Karpas-422 (cell line): ENCODE data around the gene KLF3. TPM values are rescaled to one million over a fixed set of nuclear protein-coding genes. Genes with fewer than 3 reads are reported as not detected.

Experiments used
- DNase-seq: peaks from one replicate; pipeline ENCODE4 v3.0.0-alpha.2; 2015
- H2AFZ ChIP-seq: fragments of 200-600 bp; sonication (generic); 2 replicates; pipeline ENCODE4 v1.6.1; 2014; ENCODE audit warnings: antibody characterized with exemption, low read length, mixed read lengths
- H3K27ac ChIP-seq: fragments of 200-600 bp; sonication (generic); 2 replicates; pipeline ENCODE4 v1.5.1; 2014; ENCODE audit warnings: mild to moderate bottlenecking, low read length, moderate library complexity
- H3K27me3 ChIP-seq: fragments of 200-600 bp; sonication (generic); 2 replicates; pipeline ENCODE4 v1.6.1; 2014; ENCODE audit warnings: low read length, mixed read lengths
- H3K36me3 ChIP-seq: fragments of 200-600 bp; sonication (generic); 2 replicates; pipeline ENCODE4 v1.6.1; 2014; ENCODE audit warnings: low read length, mixed read lengths; ENCODE audit not compliant: insufficient read depth
- H3K4me1 ChIP-seq: fragments of 200-600 bp; sonication (generic); 2 replicates; pipeline ENCODE4 v1.6.1; 2014; ENCODE audit warnings: mild to moderate bottlenecking, low read length, mixed read lengths
- H3K4me2 ChIP-seq: fragments of 200-600 bp; sonication (generic); 2 replicates; pipeline ENCODE4 v1.6.1; 2014; ENCODE audit warnings: low read length, low read depth, mild to moderate bottlenecking; ENCODE audit not compliant: poor library complexity, severe bottlenecking
- H3K4me3 ChIP-seq: fragments of 200-600 bp; sonication (generic); 2 replicates; pipeline ENCODE4 v1.5.1; 2014; ENCODE audit warnings: mild to moderate bottlenecking, antibody characterized with exemption, low read length, mixed read lengths
- H3K79me2 ChIP-seq: fragments of 200-600 bp; sonication (generic); 2 replicates; pipeline ENCODE4 v1.6.1; 2014; ENCODE audit warnings: mild to moderate bottlenecking, low read length, mixed read lengths
- H3K9ac ChIP-seq: fragments of 200-600 bp; sonication (generic); 2 replicates; pipeline ENCODE4 v1.6.0; 2014; ENCODE audit warnings: low read length
- H3K9me2 ChIP-seq: fragments of 200-600 bp; sonication (generic), shearing (Covaris generic); replicated peaks from 2 replicates; pipeline ENCODE4 v1.6.0; 2014; ENCODE audit warnings: mild to moderate bottlenecking, low read length, moderate library complexity; ENCODE audit not compliant: insufficient read depth
- H3K9me3 ChIP-seq: fragments of 300-700, 200-600 bp; sonication (generic); 2 replicates; pipeline ENCODE4 v1.6.1; 2014; ENCODE audit warnings: low read length, mixed read lengths
- H4K20me1 ChIP-seq: fragments of 200-600 bp; sonication (generic); 2 replicates; pipeline ENCODE4 v1.6.1; 2014; ENCODE audit warnings: mild to moderate bottlenecking, antibody characterized with exemption, low read length, low read depth; ENCODE audit not compliant: insufficient read depth
- total RNA-seq: library from RNA; depleted of rRNA; stranded (reverse); fragments of >200 nt; shearing (Covaris generic); gene quantifications from 2 replicates; pipeline ENCODE4 v1.2.3, GENCODE V29; 2014; ENCODE audit warnings: low replicate concordance

The KLF3 gene
- total RNA-seq, 1 experiment from 2014 or later = not detected

DNA sequence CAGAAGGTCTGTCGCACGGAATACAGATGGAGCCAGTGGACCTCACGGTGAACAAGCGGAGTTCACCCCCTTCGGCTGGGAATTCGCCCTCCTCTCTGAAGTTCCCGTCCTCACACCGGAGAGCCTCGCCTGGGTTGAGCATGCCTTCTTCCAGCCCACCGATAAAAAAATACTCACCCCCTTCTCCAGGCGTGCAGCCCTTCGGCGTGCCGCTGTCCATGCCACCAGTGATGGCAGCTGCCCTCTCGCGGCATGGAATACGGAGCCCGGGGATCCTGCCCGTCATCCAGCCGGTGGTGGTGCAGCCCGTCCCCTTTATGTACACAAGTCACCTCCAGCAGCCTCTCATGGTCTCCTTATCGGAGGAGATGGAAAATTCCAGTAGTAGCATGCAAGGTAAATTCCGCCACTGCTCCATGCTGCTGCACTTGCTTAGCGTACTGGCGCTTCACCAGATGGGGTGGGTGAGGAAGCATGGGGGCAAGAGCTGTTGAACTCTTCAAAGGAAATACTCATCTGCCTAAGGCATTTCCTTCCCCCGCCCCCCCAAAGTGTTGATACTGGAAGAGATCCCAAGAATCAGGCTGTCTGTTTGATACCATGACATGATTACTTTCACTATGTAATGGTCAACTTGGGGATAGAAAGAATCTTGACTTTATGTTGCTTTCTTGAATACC is 24.8 kb downstream of the KLF3 start:
- H3K9me3 ChIP-seq = no peaks in the 10 kb centered on the region
- H3K4me1 ChIP-seq = no peaks in the 10 kb centered on the region
- H4K20me1 ChIP-seq = no peaks in the 10 kb centered on the region
- no peak overlapping the region for H3K4me3 ChIP-seq
- H3K36me3 ChIP-seq = no peaks in the 10 kb centered on the region
- H3K79me2 ChIP-seq = no peaks in the 10 kb centered on the region
- no peak overlapping the region for H3K4me2 ChIP-seq
- H2AFZ ChIP-seq = no peak overlapping the region
- H3K9ac ChIP-seq = no peak overlapping the region
- no peaks in the 10 kb centered on the region for H3K27me3 ChIP-seq
- H3K27ac ChIP-seq = no peak overlapping the region
- no peak for DNase-seq
- no peaks in the 10 kb centered on the region for H3K9me2 ChIP-seq

DNA sequence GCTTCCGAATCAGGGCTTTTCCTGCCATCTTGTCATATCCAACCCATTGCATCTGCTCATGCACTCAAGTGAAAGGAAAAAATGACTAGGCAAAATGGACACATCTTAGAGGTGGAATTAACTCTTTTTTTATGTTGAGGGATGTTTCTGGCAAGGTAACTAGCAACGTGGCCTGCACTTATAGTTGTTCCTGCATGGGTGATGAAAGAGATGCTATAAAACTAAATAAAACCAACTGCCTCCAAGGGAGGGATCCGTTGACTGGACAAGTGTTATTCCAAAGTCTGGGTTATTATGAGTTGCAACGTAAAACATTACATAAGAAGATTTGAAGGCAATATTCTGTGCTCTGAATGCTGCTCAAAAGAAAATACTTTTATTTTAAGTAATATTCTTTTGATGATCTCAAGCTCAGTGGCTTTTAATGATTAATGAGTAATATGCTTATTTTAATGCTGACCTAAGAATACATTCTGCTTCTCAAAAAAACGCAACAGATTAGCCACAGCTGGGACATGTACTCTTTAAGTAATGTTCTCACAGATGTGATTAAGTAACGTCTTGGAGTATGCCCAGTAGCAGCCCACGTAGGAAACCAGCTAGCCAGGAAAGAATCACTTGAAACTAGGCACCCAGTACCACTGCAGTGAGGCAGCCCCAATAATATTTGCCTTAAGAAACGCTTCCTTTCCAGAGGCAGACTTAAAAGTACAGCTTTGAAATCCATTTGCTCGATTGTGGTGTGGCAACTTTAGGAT is 27.4 kb downstream of the KLF3 start:
- H3K9me3 ChIP-seq = no peaks in the 10 kb centered on the region
- H3K36me3 ChIP-seq = no peaks in the 10 kb centered on the region
- H3K27me3 ChIP-seq = no peaks in the 10 kb centered on the region
- H3K27ac ChIP-seq = no peak overlapping the region
- no peak overlapping the region for H3K9ac ChIP-seq
- no peaks in the 10 kb centered on the region for H4K20me1 ChIP-seq
- no peak overlapping the region for H2AFZ ChIP-seq
- no peak overlapping the region for H3K4me3 ChIP-seq
- no peak for DNase-seq
- no peaks in the 10 kb centered on the region for H3K9me2 ChIP-seq
- no peaks in the 10 kb centered on the region for H3K79me2 ChIP-seq
- H3K4me1 ChIP-seq = no peaks in the 10 kb centered on the region
- H3K4me2 ChIP-seq = no peak overlapping the region

DNA sequence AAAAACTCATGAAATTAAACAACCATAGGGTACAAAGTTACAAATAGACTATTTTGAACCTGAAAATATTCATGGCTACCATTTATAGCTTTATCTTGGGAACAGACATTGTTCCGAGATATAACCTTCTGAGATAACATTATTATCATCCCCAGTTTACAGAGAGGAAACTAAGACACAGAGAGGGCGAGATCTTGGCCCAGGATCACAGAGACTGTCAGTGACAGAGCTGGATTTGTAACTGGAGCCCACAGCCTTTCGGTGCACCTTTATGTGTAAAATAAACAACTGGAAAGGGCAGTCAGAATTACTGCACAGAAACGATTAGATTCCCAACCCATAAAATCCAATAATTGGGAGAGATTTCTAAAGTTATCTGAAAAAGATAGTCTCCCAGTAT is 28.4 kb downstream of the KLF3 start:
- Histone ChIP-seq H3K27me3 (no peaks in the 10 kb centered on the region), H2AFZ (no peak overlapping the region), H3K4me2 (no peak overlapping the region), H4K20me1 (no peaks in the 10 kb centered on the region), H3K4me1 (no peaks in the 10 kb centered on the region), H3K4me3 (no peak overlapping the region), H3K36me3 (no peaks in the 10 kb centered on the region), H3K9ac (no peak overlapping the region), H3K79me2 (no peaks in the 10 kb centered on the region), H3K27ac (no peak overlapping the region), H3K9me3 (no peaks in the 10 kb centered on the region), H3K9me2 (no peaks in the 10 kb centered on the region)
- DNase-seq = no peak

DNA sequence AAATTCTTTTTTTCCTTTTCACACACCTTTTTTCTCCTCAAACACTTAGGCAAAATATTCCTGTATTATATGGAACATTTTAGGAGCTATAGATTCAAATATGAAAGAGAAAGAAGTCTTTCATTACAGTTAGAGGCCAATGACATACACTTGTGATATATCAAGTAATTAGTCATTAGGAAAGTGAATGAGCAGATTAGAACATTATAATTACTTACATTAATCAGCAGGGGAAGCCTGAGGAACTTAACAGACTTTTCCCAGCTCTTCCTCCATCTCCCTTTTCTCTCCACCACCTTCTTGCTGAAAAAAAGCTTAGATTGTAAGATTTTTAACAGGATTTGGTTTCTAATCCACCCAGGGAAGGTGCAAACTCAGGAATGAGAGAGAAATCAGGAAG is 29.6 kb downstream of the KLF3 start:
- Histone ChIP-seq H3K4me1 (no peaks in the 10 kb centered on the region), H3K9me3 (no peaks in the 10 kb centered on the region), H3K4me2 (no peak overlapping the region), H4K20me1 (no peaks in the 10 kb centered on the region), H3K9ac (no peak overlapping the region), H3K79me2 (no peaks in the 10 kb centered on the region), H3K9me2 (no peaks in the 10 kb centered on the region), H3K27ac (no peak overlapping the region), H2AFZ (no peak overlapping the region), H3K4me3 (no peak overlapping the region), H3K27me3 (no peaks in the 10 kb centered on the region), H3K36me3 (no peaks in the 10 kb centered on the region)
- DNase-seq = no peak

DNA sequence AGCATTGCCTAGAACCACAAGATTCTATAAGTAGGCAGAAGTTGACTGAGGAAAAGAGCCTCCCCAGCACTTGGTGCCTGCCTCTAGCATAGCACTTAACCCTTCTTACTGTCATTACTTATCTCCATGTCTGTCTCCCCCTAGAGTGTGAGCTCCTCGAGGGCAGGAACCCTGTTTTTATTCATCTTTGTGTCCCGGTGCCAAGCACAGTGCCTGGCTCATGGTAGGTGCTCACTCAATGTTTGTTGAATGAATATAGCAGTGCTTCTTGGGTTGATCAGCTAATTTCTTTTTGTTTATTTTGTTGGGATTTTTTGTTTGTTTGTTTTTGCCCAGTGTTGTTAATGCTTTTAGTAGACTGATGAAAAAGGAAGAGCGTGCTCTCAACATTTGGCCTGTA is 30.3 kb downstream of the KLF3 start:
- Histone ChIP-seq H3K9ac (no peak overlapping the region), H3K9me3 (no peaks in the 10 kb centered on the region), H2AFZ (no peak overlapping the region), H3K4me2 (no peak overlapping the region), H3K36me3 (no peaks in the 10 kb centered on the region), H4K20me1 (no peaks in the 10 kb centered on the region), H3K4me3 (no peak overlapping the region), H3K27ac (no peak overlapping the region), H3K9me2 (no peaks in the 10 kb centered on the region), H3K4me1 (no peaks in the 10 kb centered on the region), H3K79me2 (no peaks in the 10 kb centered on the region), H3K27me3 (no peaks in the 10 kb centered on the region)
- no peak for DNase-seq

DNA sequence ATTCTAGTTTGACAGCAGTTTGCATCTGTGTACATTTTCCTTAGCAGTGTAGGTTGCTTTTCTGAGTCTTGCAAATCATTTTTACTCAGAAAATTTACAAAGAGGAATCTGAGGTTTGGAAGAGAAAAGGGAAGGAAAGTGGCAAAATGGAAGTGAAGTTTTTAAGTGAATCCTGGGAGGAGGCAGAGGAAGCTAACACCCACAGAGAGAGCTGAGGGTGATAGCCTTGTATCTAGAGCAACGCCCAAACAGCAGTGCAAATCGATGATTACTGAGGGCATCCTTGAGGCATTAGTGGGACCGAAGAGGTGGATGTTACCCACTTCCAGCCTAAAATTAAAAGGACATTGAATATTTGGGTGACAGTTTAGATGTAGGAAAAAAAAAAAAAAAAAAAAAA is 31.8 kb downstream of the KLF3 start:
- Histone ChIP-seq H4K20me1 (no peaks in the 10 kb centered on the region), H3K36me3 (no peaks in the 10 kb centered on the region), H3K27me3 (no peaks in the 10 kb centered on the region), H2AFZ (no peak overlapping the region), H3K9me2 (no peaks in the 10 kb centered on the region), H3K4me1 (no peaks in the 10 kb centered on the region), H3K9ac (no peak overlapping the region), H3K27ac (no peak overlapping the region), H3K4me3 (no peak overlapping the region), H3K4me2 (no peak overlapping the region), H3K79me2 (no peaks in the 10 kb centered on the region), H3K9me3 (no peaks in the 10 kb centered on the region)
- DNase-seq = no peak

DNA sequence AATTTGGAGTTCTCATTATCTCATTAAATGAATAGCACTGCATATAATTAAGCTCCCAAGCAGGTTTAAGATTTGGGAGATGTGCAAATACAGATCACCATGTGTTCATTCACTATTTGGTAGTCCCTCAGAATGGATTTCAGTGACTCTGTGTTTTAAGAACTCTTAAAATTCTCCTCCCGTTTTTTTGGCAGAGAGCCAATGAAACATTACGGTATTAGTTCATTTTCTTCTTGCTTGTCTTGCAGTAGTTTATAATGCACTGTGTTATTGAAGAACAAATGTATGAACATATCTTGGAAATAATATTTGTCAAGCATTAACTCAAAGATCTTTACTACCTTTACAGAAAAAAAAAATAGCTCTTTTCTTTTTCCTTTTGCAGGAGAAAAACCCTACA is 32.7 kb downstream of the KLF3 start:
- Histone ChIP-seq H3K36me3 (no peaks in the 10 kb centered on the region), H3K4me2 (no peak overlapping the region), H2AFZ (no peak overlapping the region), H3K4me1 (no peaks in the 10 kb centered on the region), H3K4me3 (no peak overlapping the region), H3K9ac (no peak overlapping the region), H3K27me3 (no peaks in the 10 kb centered on the region), H3K79me2 (no peaks in the 10 kb centered on the region), H4K20me1 (no peaks in the 10 kb centered on the region), H3K9me2 (no peaks in the 10 kb centered on the region), H3K9me3 (no peaks in the 10 kb centered on the region), H3K27ac (no peak overlapping the region)
- no peak for DNase-seq

DNA sequence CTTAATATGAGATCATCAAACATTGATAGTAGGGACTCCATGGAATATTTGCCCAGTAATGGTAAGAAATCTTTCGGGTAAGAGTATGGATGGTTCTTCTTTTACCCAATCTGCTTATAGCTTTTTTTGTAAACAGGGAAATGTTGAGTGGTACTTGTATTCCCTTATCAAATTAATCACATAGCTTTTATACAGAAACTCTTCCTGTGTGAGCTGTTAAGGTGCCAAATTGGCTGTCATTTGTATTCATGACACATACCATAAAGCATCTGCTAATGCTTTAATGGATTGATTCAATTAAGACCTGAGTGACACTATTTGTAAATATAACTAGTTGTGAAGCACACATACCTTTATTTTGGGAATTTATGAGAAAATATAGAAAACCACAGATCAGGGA is 34.2 kb downstream of the KLF3 start:
- H2AFZ ChIP-seq = no peak overlapping the region
- no peak overlapping the region for H3K4me3 ChIP-seq
- no peak overlapping the region for H3K4me2 ChIP-seq
- H3K9me3 ChIP-seq = no peaks in the 10 kb centered on the region
- no peaks in the 10 kb centered on the region for H3K36me3 ChIP-seq
- DNase-seq = no peak
- no peak overlapping the region for H3K27ac ChIP-seq
- no peaks in the 10 kb centered on the region for H3K79me2 ChIP-seq
- H3K27me3 ChIP-seq = no peaks in the 10 kb centered on the region
- no peak overlapping the region for H3K9ac ChIP-seq
- no peaks in the 10 kb centered on the region for H3K9me2 ChIP-seq
- no peaks in the 10 kb centered on the region for H3K4me1 ChIP-seq
- H4K20me1 ChIP-seq = no peaks in the 10 kb centered on the region
